Measurements from ENCODE around the gene KLHL11. TPM values are rescaled to one million over a fixed set of nuclear protein-coding genes. Genes with fewer than 3 reads are reported as not detected.

The KLHL11 gene
- total RNA-seq, 4 donors from 2014 or later, result 7.4 to 10.5 (median 7.7) TPM

- DNase-seq, result peak in 1 of 3 donors; percentile 56
- H3K4me3 ChIP-seq, result no peak overlapping the region
- no peaks in the 10 kb centered on the region for H3K9me3 ChIP-seq
- H3K27ac ChIP-seq, result peak overlapping the region in 2 of 4 donors; percentile 52 to 57
- H3K27me3 ChIP-seq, result no peaks in the 10 kb centered on the region
- peaks cover 0 to 86% (median 0%) of the 10 kb centered on the region in 3 donors for H3K36me3 ChIP-seq
- peaks cover 0 to 22% (median 0%) of the 10 kb centered on the region in 4 donors for H3K4me1 ChIP-seq
- TF ChIP-seq POLR2A (IDR thresholded peaks at IDR 0.05), result no peak
- TF ChIP-seq CTCF (IDR thresholded peaks at IDR 0.05), result no peak
These were observed 39.9 kb upstream of the KLHL11 start for GRCh38 chr17:41905172-41905571.

- peaks cover 0 to 86% (median 0%) of the 10 kb centered on the region in 3 donors for H3K36me3 ChIP-seq
- H3K9me3 ChIP-seq, result no peaks in the 10 kb centered on the region
- no peak overlapping the region for H3K27ac ChIP-seq
- H3K4me3 ChIP-seq, result no peak overlapping the region
- no peaks in the 10 kb centered on the region for H3K27me3 ChIP-seq
- no peak for DNase-seq
- TF ChIP-seq POLR2A (IDR thresholded peaks at IDR 0.05) (no peak), CTCF (IDR thresholded peaks at IDR 0.05) (no peak)
- H3K4me1 ChIP-seq, result peaks cover 0 to 22% (median 0%) of the 10 kb centered on the region in 4 donors
These were observed 39.1 kb upstream of the KLHL11 start for GRCh38 chr17:41904242-41904841.

- Histone ChIP-seq H3K9me3 (no peaks in the 10 kb centered on the region), H3K27me3 (no peaks in the 10 kb centered on the region), H3K4me3 (no peak overlapping the region), H3K36me3 (peaks cover 0 to 90% (median 0%) of the 10 kb centered on the region in 3 donors), H3K4me1 (peaks cover 0 to 5% (median 0%) of the 10 kb centered on the region in 4 donors), H3K27ac (no peak overlapping the region)
- no peak for DNase-seq
- TF ChIP-seq CTCF (IDR thresholded peaks at IDR 0.05) (no peak), POLR2A (IDR thresholded peaks at IDR 0.05) (no peak)
These were observed 36.4 kb upstream of the KLHL11 start for GRCh38 chr17:41901646-41902045.

GRCh38 chr17:41896726-41897125, 31.5 kb upstream of the KLHL11 start:
- Histone ChIP-seq H3K27ac (no peak overlapping the region), H3K4me3 (no peak overlapping the region), H3K27me3 (no peaks in the 10 kb centered on the region), H3K4me1 (peaks cover 0 to 13% (median 0%) of the 10 kb centered on the region in 4 donors), H3K9me3 (no peaks in the 10 kb centered on the region), H3K36me3 (peaks cover 0 to 96% (median 0%) of the 10 kb centered on the region in 3 donors)
- DNase-seq, result no peak
- TF ChIP-seq CTCF (IDR thresholded peaks at IDR 0.05) (no peak), POLR2A (IDR thresholded peaks at IDR 0.05) (no peak)

GRCh38 chr17:41895617-41896016, 30.4 kb upstream of the KLHL11 start:
- Histone ChIP-seq H3K4me3 (no peak overlapping the region), H3K36me3 (peaks cover 0 to 96% (median 0%) of the 10 kb centered on the region in 3 donors), H3K4me1 (peaks cover 0 to 13% (median 0%) of the 10 kb centered on the region in 4 donors), H3K27me3 (no peaks in the 10 kb centered on the region), H3K27ac (peak overlapping the region in 1 of 4 donors; percentile 61), H3K9me3 (no peaks in the 10 kb centered on the region)
- DNase-seq, result no peak
- TF ChIP-seq POLR2A (IDR thresholded peaks at IDR 0.05) (no peak), CTCF (IDR thresholded peaks at IDR 0.05) (no peak)
